Measurements from ENCODE around the gene PDZD2. TPM values are rescaled to one million over a fixed set of nuclear protein-coding genes. Genes with fewer than 3 reads are reported as not detected.
"Not testable (repeated sequence)": the region's sequence is repeated elsewhere in the genome, so short reads cannot be mapped to it uniquely, and the experiment has no call there.

Gene PDZD2
- total and polyA plus RNA-seq, 7 donors = 1.2 to 11.7 (median 7.1) TPM

DNA sequence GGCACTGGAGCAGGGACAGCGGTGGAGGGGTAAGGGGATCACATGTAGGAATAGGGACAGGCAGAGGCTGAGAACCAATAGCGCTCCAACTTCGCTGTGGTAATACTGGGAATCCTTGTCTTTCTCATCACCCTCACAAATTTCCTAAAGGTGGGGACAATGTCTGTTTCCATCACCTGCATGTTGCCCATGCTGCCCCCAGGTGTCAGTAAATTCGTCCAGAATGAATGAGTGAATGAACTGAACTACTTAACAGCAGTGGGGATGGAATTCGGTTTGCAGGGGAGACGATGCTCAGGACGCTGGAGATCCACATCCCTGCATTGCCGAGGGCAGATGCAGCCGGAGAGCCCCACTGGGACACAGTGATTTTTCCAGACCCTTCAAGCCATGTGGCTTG, 129.9 kb downstream of the PDZD2 start:
- Histone ChIP-seq H3K9me3 (no peaks in the 10 kb centered on the region), H3K36me3 (no peaks in the 10 kb centered on the region), H3K27me3 (no peaks in the 10 kb centered on the region), H3K4me1 (no peaks in the 10 kb centered on the region), H3K4me3 (no peak overlapping the region), H3K27ac (no peak overlapping the region)
- intact Hi-C loops (cut with DNase I) = no loop called here
- TF ChIP-seq, protein P1, sequence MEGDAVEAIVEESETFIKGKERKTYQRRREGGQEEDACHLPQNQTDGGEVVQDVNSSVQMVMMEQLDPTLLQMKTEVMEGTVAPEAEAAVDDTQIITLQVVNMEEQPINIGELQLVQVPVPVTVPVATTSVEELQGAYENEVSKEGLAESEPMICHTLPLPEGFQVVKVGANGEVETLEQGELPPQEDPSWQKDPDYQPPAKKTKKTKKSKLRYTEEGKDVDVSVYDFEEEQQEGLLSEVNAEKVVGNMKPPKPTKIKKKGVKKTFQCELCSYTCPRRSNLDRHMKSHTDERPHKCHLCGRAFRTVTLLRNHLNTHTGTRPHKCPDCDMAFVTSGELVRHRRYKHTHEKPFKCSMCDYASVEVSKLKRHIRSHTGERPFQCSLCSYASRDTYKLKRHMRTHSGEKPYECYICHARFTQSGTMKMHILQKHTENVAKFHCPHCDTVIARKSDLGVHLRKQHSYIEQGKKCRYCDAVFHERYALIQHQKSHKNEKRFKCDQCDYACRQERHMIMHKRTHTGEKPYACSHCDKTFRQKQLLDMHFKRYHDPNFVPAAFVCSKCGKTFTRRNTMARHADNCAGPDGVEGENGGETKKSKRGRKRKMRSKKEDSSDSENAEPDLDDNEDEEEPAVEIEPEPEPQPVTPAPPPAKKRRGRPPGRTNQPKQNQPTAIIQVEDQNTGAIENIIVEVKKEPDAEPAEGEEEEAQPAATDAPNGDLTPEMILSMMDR (IDR thresholded peaks at IDR 0.05) = no peak
- TF ChIP-seq EP300 (IDR thresholded peaks at IDR 0.05) (no peak), POLR2A (IDR thresholded peaks at IDR 0.05) (no peak), POLR2AphosphoS5 (IDR thresholded peaks at IDR 0.05) (no peak)
- WGBS, 2 donors = 80 to 92% methylated on average over 9 of the region's 9 CpGs
- DNase-seq = no peak

DNA sequence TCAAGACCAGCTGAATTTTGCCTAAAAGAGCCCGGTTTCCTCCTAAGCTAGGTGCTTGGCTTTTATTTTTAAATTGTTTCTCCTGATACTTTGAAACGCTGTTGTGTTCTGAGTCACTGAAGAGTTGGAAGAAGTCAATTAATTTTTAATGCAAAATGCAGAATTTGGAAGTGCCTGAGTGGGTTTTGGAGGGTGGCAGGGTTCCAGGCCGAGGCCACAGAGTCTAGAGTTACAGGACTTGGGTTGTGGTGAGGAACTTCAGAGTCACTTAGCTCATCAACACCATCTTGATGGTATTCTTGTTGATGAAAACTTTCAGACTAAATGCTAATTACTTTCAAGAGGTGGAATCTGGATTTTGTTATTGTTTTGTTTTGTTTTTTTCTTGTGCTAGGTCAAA, 130.6 kb downstream of the PDZD2 start:
- intact Hi-C loops (cut with DNase I) = no loop called here
- H3K4me1 ChIP-seq = no peaks in the 10 kb centered on the region
- 55 to 77% methylated on average over 3 of the region's 3 CpGs for WGBS, 2 donors
- H3K4me3 ChIP-seq = no peak overlapping the region
- no peaks in the 10 kb centered on the region for H3K9me3 ChIP-seq
- H3K27me3 ChIP-seq = no peaks in the 10 kb centered on the region
- TF ChIP-seq EP300 (IDR thresholded peaks at IDR 0.05) = no peak
- DNase-seq = no peak
- H3K27ac ChIP-seq = no peak overlapping the region
- no peaks in the 10 kb centered on the region for H3K36me3 ChIP-seq

DNA sequence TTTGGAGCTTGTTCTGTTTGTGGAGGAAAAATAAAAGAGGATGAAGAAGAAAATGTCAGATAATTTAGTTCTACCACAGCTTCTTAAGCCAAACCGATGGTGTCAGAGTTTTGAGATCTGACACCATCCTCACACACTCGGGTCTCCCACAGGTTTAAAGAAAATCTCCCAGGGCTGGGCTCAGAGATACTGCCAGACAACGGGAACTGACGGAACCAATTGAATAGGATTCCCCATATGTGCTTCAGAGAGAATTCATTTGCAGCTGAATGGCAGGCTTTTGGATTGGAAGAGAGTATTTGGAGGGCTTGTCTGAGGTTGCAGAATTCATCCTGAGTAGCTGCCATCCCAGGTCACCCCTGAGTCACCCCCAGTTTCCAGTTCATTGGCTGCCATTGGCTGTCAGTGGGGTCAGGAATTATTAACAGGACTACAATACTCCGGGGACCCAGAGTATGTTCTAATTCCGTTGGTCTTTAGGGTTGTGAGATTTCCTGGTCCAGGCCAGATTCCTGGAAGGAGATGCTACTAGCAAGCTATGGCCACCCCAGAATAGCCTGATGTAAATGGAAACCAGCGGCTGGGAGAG, 131.3 kb downstream of the PDZD2 start:
- Histone ChIP-seq H3K4me3 (no peak overlapping the region), H3K27me3 (no peaks in the 10 kb centered on the region), H3K27ac (no peak overlapping the region), H3K9me3 (no peaks in the 10 kb centered on the region), H3K36me3 (no peaks in the 10 kb centered on the region), H3K4me1 (no peaks in the 10 kb centered on the region)
- DNase-seq = no peak
- TF ChIP-seq, protein P1 (IDR thresholded peaks at IDR 0.05) = no peak
- TF ChIP-seq EP300 (IDR thresholded peaks at IDR 0.05) = no peak
- no peak for TF ChIP-seq POLR2AphosphoS5 (IDR thresholded peaks at IDR 0.05)
- TF ChIP-seq POLR2A (IDR thresholded peaks at IDR 0.05) = no peak
- 62 to 67% methylated on average over 7 of the region's 7 CpGs for WGBS, 2 donors
- intact Hi-C loops (cut with DNase I) = no loop called here

DNA sequence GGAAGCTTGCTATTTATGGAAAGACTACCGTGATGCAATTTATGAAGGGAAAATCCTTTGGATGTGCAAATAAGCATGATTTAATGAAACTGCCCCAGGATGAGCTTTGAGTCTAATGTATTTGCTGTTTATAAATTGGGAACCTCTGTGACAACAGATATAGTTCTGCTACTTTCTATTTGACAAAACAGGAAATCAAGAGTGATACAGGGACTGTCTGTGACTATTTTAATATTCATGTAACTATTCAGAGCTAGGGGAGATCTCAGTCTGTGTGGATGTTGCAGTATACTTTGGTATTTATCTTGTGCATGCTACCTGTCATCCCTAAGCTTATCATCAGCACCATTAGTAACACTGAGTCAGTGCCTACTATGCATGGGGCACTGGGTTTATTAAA, 132.1 kb downstream of the PDZD2 start:
- no peak for DNase-seq
- no peaks in the 10 kb centered on the region for H3K9me3 ChIP-seq
- no peak for TF ChIP-seq POLR2A (IDR thresholded peaks at IDR 0.05)
- no peak for TF ChIP-seq EP300 (IDR thresholded peaks at IDR 0.05)
- TF ChIP-seq, protein P1 (IDR thresholded peaks at IDR 0.05) = no peak
- no peak for TF ChIP-seq POLR2AphosphoS5 (IDR thresholded peaks at IDR 0.05)
- no peak overlapping the region for H3K27ac ChIP-seq
- intact Hi-C loops (cut with DNase I) = no loop called here
- no peaks in the 10 kb centered on the region for H3K36me3 ChIP-seq
- H3K4me3 ChIP-seq = no peak overlapping the region
- WGBS, 2 donors = 60 to 63% methylated on average over 1 of the region's 1 CpG
- H3K27me3 ChIP-seq = no peaks in the 10 kb centered on the region
- H3K4me1 ChIP-seq = no peaks in the 10 kb centered on the region

DNA sequence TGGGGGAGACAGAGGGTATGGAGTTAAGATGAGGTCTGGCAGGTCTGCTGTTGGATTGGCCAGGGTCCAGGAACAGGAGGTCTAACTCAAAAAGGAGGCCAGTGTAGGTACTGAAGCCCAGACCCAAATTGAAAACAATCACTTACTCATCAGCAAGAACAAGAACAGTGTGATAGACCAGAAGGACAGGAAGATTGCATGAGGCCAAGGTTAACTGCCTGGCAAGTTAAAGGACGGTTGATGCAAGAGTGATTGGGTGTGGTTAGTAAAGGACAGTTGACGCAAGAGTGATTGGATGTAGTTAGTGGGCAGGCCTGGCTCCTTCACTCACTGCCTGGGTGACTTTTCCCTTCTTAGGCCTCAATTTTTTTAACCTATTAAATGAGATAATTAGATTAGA, 132.6 kb downstream of the PDZD2 start:
- Histone ChIP-seq H3K27me3 (no peaks in the 10 kb centered on the region), H3K4me3 (no peak overlapping the region), H3K4me1 (no peaks in the 10 kb centered on the region), H3K27ac (no peak overlapping the region), H3K9me3 (no peaks in the 10 kb centered on the region), H3K36me3 (no peaks in the 10 kb centered on the region)
- DNase-seq = no peak
- 78 to 79% methylated on average over 2 of the region's 2 CpGs for WGBS, 2 donors
- intact Hi-C loops (cut with DNase I) = no loop called here
- TF ChIP-seq EP300 (IDR thresholded peaks at IDR 0.05) (no peak), POLR2AphosphoS5 (IDR thresholded peaks at IDR 0.05) (no peak), POLR2A (IDR thresholded peaks at IDR 0.05) (no peak)
- TF ChIP-seq, protein P1 (IDR thresholded peaks at IDR 0.05) = no peak

DNA sequence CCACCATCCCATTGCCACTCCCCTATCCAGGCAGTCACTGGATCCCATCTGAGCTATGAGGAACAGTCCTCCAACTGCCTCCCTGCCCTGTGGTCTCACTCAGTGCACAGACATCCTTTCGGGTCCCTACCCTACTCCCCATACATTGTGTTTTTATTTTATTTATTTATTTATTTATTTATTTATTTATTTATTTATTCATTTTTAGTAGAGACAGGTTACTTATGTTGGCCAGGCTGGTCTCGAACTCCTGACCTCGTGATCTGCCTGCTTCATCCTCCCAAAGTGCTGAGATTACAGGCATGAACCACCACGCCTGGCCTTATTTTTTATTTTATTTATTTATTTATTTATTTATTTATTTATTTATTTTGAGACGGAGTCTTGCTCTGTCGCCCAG, 137.4 kb downstream of the PDZD2 start:
- H3K27ac ChIP-seq; H3K36me3 ChIP-seq; intact Hi-C loops (cut with DNase I); H3K4me3 ChIP-seq; DNase-seq; H3K9me3 ChIP-seq; H3K4me1 ChIP-seq; H3K27me3 ChIP-seq: not testable (repeated sequence)
- WGBS, 2 donors = 92 to 95% methylated on average over 6 of the region's 6 CpGs

Measured in sigmoid colon (tissue), 7 donors.